NCI-H2107 treated with DMSO at 0.1 percent for 48 hours (cell line): ENCODE results near the gene IGSF8.
A peak's percentile ranks its signal among the peaks of the same experiment; 100 is the strongest.
"Not testable (repeated sequence)": the region's sequence is repeated elsewhere in the genome, so short reads cannot be mapped to it uniquely, and the experiment has no call there.

Experiments
- DNase-seq: peaks from one replicate; lab custom pipeline; 2025; ENCODE audit not compliant: unreplicated experiment; lab: John Stamatoyannopoulos, UW

Gene IGSF8

GRCh38 chr1:160069460-160070231, 28.8 kb downstream of the IGSF8 start, which contains the start of gene KCNJ10:
Gene KCNJ10, minus strand, starts transcription at chr1:160070160. Its CDS starts 27,628 bp downstream, at chr1:160042532.
- DNase-seq = no peak

- DNase-seq = no peak
Measured at GRCh38 chr1:160068225-160068624, 30.2 kb downstream of the IGSF8 start.

DNA sequence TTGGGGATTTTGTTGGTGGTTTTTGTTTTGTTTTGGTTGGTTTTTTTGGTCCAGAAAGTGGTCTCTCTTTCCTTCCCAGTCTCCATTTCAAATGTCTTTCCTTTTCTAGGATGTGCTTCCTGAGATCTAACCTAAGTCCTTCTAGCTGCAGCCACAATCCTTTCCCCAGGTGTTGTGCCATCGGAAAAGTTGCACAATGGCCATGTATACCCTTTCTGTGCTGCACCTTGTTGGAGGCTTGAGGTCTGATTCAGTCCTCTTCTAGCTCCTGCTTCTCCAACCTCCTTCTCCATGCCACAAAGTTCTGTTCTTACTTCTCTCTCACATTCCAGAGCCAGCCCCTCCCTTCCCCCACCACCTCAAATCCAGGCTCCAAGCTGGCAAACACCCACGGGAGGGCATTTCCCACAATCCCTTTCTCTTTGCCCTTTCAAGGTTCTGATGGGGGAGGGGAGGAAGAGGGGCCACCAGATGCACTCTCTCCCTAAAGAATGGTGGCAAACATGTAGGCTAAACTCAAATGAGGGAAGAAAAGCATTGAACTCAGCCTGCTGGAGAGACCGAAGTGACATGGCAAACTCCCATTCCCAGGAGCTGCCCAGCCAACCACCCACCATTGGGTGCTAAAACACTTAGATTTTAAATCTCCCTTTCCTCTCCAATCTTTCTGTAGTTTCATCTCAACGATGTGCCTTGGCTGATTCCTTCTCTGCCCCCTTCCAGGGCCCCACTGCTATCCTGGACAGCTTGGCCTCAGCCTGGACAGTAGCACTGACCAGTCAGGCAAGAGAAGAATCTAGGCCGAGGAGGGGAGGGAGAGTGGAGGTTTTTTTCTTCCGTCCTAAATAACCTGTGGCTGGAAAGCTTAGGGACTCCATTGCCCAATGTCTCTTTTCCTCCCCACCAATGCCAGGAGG, 31.3 kb downstream of the IGSF8 start:
- DNase-seq = no peak

- no peak for DNase-seq
Measured at GRCh38 chr1:160064746-160065145, 33.7 kb downstream of the IGSF8 start.

- DNase-seq = no peak
Measured at GRCh38 chr1:160064164-160064563, 34.3 kb downstream of the IGSF8 start.

- DNase-seq = no peak
Measured at GRCh38 chr1:160063176-160063575, 35.2 kb downstream of the IGSF8 start.

- DNase-seq = no peak
Measured at GRCh38 chr1:160062230-160062532, 36.2 kb downstream of the IGSF8 start.

GRCh38 chr1:160061369-160062229, 36.8 kb downstream of the IGSF8 start:
- no peak for DNase-seq

- no peak for DNase-seq
Measured at GRCh38 chr1:160058087-160058486, 40.3 kb downstream of the IGSF8 start.

DNA sequence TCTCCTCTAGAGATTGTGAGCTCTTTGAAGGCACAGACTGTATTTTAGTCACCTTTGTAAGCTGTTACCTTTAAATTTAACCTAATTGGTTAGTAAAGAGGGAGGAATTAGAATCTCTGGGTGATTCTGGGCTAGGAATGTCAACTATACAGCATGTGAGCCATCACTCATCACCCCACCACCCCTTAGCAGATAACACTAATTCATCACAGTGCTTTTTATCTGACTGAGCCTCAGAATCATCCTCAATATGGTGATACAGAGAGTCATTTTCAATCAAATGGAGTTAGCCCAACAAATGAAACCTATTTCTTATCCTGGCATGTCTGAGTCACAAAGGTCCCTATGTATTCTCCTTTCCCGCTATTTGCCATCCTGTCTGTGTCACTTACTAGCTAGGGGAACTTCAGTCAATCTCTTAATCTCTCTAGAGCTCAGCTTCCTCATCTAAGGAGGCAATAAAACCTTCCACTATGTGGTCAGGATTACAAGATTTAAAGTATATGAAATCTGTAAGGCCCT, 41.7 kb downstream of the IGSF8 start:
- DNase-seq = no peak

GRCh38 chr1:160053548-160054365, 44.7 kb downstream of the IGSF8 start:
- no peak for DNase-seq

DNA sequence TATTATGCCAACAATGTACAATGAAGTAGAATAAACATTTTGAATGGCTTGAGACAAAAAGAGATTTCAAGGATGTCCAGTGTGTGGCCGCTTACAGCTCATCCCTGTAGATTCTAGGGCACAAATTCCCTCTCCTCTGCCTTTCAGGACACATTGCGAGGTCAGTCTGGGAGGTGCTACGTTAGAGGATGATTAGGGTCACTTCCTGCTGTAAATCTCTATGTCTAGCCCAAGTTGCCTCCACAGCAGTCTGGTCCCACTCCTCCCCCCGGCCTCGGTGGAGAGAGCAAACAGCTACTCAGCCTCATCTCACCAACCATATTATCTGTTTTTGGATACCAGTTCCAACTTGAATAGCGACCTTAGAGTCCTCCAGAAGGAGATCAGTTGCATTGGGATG, 45.5 kb downstream of the IGSF8 start:
- no peak for DNase-seq

GRCh38 chr1:160050619-160051018, 47.8 kb downstream of the IGSF8 start:
- no peak for DNase-seq

GRCh38 chr1:160050182-160050581, 48.2 kb downstream of the IGSF8 start:
- not testable (repeated sequence) for DNase-seq

GRCh38 chr1:160049101-160049500, 49.3 kb downstream of the IGSF8 start:
- no peak for DNase-seq

DNA sequence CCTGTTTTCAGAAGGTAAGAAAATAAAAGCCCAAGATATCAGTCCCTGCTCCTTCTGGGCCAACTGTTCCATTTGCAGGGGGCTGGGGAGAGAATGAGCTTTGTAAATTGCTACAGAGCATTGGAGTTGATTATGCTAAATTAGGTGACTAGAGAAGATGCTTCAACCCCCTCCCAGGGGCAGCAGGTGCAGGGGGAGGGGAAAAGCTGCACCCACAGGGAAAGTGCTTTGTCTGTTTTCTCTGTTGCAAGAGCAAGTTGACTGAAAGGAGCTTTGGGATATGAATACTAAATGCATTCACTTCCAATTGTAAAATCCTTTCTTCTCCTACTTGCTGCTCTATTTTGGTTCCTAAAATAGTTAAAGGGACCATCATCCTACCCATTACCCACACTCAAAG, 50.1 kb downstream of the IGSF8 start:
- DNase-seq = peak; percentile 11

- no peak for DNase-seq
Measured at GRCh38 chr1:160047111-160047991, 51.1 kb downstream of the IGSF8 start.

- peak; percentile 42 for DNase-seq
Measured at GRCh38 chr1:160046494-160047110, 51.8 kb downstream of the IGSF8 start.

GRCh38 chr1:160045653-160046052, 52.8 kb downstream of the IGSF8 start:
- no peak for DNase-seq
